K562 (cell line): ENCODE data around the gene MED29. TPM values are rescaled to one million over a fixed set of nuclear protein-coding genes. Genes with fewer than 3 reads are reported as not detected.

Experiments
- CBFA2T2 ChIP-seq: fragments of 450-650 bp; conservative IDR thresholded peaks from 2 replicates; pipeline ENCODE4 v1.6.1; 2017; ENCODE audit warnings: mild to moderate bottlenecking
- CREB1 ChIP-seq, 2 experiments: sonication (generic) in 1 of 2; formaldehyde crosslinking in 1 of 2; IDR thresholded peaks; 2 replicates each; pipeline versions ENCODE4 v1.6.1 to v1.8.0; 2012 to 2022; ENCODE audit warnings: inconsistent platforms in 1 of 2, mild to moderate bottlenecking in 1 of 2, missing genetic modification reagents in 1 of 2, moderate library complexity in 1 of 2
- E2F3 ChIP-seq: fragments of 250-450 bp; sonication (Bioruptor Pico); IDR thresholded peaks from 2 replicates; pipeline ENCODE4 v1.4.0; 2020; ENCODE audit warnings: mild to moderate bottlenecking
- GABPB2 ChIP-seq: fragments of 250-450 bp; sonication (Bioruptor Pico); conservative IDR thresholded peaks from 2 replicates; pipeline ENCODE4 v1.5.1; 2021; ENCODE audit warnings: mild to moderate bottlenecking
- NFRKB ChIP-seq: fragments of 450-650 bp; IDR thresholded peaks from 2 replicates; pipeline ENCODE4 v1.6.1; 2016; ENCODE audit warnings: low read depth
- POLR3A ChIP-seq: IDR thresholded peaks from 2 replicates; pipeline ENCODE4 v1.6.1; 2011; ENCODE audit warnings: borderline replicate concordance, mild to moderate bottlenecking, moderate library complexity; ENCODE audit not compliant: insufficient read length, insufficient read depth; ENCODE audit errors: extremely low read depth
- ZKSCAN8 ChIP-seq: fragments of 200-800 bp; sonication (Bioruptor generic); IDR thresholded peaks from 2 replicates; pipeline ENCODE4 v1.6.1; 2016; ENCODE audit warnings: missing genetic modification characterization, missing compliant biosample characterization
- ZNF408 ChIP-seq: fragments of 250-450 bp; sonication (Bioruptor Pico); IDR thresholded peaks from 2 replicates; pipeline ENCODE4 v1.4.0; 2020; ENCODE audit warnings: low read depth, mild to moderate bottlenecking, moderate library complexity
- polyA plus RNA-seq, 8 experiments: library from polyadenylated mRNA; depleted of rRNA in 4 of 8; stranded (reverse) in 5 of 8; unstranded in 3 of 8; fragments of >200 nt; fragmentation: Nextera tagmentation in 2 of 8; fragmentation: Illumina TruSeq in 1 of 8; extraction: Ambion mirVana in 2 of 8; extraction: Trizol in 1 of 8; gene quantifications; 2 replicates each; pipeline versions ENCODE4 v1.2.1 to v1.2.3, GENCODE V29; 2011 to 2014; ENCODE audit warnings: inconsistent platforms in 1 of 8, missing spikeins in 1 of 8
- total RNA-seq, 7 experiments: library from RNA; depleted of rRNA in 6 of 7; stranded (reverse); fragments of >200 nt in 6 of 7; fragmentation: Illumina TruSeq in 2 of 7; extraction: Trizol in 2 of 7; gene quantifications; 2 replicates each; pipeline versions ENCODE4 v1.2.1 to v1.2.3, GENCODE V29; 2011 to 2021; ENCODE audit warnings: low replicate concordance in 1 of 7
- TF ChIP-seq, protein P1 (sequence below): fragments of 450-650 bp; IDR thresholded peaks from 2 replicates; pipeline ENCODE4 v1.6.1; 2016; ENCODE audit warnings: mild to moderate bottlenecking, moderate library complexity
- TF ChIP-seq, protein P2 (sequence below): fragments of 250-450 bp; sonication (Bioruptor Pico); IDR thresholded peaks from 2 replicates; pipeline ENCODE4 v1.4.0; 2020; ENCODE audit warnings: mild to moderate bottlenecking, moderate library complexity

The MED29 gene
- total and polyA plus RNA-seq, 9 of the 15 experiments (the other 6 are each of a cell fraction or from before 2014, with no cell fraction given): 1.8 to 22.6 (median 12.4) TPM

DNA sequence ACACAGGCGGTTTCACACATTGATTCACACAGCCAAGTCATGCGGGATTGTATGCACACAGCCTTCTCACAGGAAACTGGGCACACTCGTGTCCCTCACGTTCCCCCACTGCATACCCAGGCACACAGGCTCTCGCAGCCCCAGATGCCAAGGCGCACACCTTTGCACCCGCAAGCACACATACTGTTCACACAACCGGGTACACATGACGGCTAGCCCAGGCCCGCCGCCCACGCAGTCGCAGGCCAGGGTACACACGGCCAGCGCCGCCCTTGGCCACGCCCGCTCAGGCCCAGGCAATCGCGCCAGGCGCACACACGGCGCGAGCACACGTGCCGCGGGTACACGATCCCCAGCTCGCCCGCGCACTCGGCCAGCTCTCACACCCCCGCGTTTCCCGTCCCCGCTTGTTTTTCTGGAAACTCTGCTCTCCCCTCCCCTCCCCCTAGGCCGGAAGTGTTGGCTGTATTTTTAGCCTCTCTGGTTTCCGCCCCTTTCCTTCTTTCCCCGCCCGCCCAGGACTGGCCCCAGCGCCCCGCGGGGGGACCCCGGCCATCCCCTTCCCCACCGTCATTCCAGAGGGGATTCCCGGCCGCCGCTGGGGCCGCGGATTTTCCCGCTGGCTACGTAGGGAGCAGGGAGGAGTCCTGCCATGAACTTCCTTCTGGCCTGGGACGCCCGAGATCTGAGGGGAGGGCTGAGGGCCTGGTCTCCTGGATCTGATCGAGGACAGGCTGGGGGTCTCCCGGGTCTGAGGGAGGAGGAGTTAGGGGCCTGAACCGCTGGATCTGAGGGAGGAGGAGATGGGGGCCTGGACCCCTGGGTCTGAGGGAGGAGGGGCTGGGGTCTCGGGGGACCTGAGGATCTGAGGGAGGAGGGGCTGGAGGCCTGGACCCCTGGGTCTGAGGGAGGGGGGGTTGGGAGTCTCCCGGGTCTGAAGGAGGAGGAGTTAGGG, 11.4 kb downstream of the MED29 start (continued):
- TF ChIP-seq, protein P1, sequence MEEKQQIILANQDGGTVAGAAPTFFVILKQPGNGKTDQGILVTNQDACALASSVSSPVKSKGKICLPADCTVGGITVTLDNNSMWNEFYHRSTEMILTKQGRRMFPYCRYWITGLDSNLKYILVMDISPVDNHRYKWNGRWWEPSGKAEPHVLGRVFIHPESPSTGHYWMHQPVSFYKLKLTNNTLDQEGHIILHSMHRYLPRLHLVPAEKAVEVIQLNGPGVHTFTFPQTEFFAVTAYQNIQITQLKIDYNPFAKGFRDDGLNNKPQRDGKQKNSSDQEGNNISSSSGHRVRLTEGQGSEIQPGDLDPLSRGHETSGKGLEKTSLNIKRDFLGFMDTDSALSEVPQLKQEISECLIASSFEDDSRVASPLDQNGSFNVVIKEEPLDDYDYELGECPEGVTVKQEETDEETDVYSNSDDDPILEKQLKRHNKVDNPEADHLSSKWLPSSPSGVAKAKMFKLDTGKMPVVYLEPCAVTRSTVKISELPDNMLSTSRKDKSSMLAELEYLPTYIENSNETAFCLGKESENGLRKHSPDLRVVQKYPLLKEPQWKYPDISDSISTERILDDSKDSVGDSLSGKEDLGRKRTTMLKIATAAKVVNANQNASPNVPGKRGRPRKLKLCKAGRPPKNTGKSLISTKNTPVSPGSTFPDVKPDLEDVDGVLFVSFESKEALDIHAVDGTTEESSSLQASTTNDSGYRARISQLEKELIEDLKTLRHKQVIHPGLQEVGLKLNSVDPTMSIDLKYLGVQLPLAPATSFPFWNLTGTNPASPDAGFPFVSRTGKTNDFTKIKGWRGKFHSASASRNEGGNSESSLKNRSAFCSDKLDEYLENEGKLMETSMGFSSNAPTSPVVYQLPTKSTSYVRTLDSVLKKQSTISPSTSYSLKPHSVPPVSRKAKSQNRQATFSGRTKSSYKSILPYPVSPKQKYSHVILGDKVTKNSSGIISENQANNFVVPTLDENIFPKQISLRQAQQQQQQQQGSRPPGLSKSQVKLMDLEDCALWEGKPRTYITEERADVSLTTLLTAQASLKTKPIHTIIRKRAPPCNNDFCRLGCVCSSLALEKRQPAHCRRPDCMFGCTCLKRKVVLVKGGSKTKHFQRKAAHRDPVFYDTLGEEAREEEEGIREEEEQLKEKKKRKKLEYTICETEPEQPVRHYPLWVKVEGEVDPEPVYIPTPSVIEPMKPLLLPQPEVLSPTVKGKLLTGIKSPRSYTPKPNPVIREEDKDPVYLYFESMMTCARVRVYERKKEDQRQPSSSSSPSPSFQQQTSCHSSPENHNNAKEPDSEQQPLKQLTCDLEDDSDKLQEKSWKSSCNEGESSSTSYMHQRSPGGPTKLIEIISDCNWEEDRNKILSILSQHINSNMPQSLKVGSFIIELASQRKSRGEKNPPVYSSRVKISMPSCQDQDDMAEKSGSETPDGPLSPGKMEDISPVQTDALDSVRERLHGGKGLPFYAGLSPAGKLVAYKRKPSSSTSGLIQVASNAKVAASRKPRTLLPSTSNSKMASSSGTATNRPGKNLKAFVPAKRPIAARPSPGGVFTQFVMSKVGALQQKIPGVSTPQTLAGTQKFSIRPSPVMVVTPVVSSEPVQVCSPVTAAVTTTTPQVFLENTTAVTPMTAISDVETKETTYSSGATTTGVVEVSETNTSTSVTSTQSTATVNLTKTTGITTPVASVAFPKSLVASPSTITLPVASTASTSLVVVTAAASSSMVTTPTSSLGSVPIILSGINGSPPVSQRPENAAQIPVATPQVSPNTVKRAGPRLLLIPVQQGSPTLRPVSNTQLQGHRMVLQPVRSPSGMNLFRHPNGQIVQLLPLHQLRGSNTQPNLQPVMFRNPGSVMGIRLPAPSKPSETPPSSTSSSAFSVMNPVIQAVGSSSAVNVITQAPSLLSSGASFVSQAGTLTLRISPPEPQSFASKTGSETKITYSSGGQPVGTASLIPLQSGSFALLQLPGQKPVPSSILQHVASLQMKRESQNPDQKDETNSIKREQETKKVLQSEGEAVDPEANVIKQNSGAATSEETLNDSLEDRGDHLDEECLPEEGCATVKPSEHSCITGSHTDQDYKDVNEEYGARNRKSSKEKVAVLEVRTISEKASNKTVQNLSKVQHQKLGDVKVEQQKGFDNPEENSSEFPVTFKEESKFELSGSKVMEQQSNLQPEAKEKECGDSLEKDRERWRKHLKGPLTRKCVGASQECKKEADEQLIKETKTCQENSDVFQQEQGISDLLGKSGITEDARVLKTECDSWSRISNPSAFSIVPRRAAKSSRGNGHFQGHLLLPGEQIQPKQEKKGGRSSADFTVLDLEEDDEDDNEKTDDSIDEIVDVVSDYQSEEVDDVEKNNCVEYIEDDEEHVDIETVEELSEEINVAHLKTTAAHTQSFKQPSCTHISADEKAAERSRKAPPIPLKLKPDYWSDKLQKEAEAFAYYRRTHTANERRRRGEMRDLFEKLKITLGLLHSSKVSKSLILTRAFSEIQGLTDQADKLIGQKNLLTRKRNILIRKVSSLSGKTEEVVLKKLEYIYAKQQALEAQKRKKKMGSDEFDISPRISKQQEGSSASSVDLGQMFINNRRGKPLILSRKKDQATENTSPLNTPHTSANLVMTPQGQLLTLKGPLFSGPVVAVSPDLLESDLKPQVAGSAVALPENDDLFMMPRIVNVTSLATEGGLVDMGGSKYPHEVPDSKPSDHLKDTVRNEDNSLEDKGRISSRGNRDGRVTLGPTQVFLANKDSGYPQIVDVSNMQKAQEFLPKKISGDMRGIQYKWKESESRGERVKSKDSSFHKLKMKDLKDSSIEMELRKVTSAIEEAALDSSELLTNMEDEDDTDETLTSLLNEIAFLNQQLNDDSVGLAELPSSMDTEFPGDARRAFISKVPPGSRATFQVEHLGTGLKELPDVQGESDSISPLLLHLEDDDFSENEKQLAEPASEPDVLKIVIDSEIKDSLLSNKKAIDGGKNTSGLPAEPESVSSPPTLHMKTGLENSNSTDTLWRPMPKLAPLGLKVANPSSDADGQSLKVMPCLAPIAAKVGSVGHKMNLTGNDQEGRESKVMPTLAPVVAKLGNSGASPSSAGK: peak; percentile 90
- TF ChIP-seq ZNF408 (CRISPR knock-in tag): no peak
- TF ChIP-seq ZKSCAN8 (CRISPR knock-in tag): 0 out of 2 replicates have a peak, but pooled peaks have one; percentile 4
- no peak for TF ChIP-seq GABPB2
- TF ChIP-seq NFRKB: peak; percentile 87
- TF ChIP-seq, protein P2, sequence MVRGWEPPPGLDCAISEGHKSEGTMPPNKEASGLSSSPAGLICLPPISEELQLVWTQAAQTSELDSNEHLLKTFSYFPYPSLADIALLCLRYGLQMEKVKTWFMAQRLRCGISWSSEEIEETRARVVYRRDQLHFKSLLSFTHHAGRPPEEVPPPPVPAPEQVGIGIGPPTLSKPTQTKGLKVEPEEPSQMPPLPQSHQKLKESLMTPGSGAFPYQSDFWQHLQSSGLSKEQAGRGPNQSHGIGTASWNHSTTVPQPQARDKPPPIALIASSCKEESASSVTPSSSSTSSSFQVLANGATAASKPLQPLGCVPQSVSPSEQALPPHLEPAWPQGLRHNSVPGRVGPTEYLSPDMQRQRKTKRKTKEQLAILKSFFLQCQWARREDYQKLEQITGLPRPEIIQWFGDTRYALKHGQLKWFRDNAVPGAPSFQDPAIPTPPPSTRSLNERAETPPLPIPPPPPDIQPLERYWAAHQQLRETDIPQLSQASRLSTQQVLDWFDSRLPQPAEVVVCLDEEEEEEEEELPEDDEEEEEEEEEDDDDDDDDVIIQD (CRISPR knock-in tag): 0 out of 2 replicates have a peak, but pooled peaks have one; percentile 59
- TF ChIP-seq CREB1 (IDR thresholded peaks at IDR 0.05): 0 out of 2 replicates have a peak, but pooled peaks have one; percentile 30
- peak; percentile 69 for TF ChIP-seq CREB1 (CRISPR knock-in tag; IDR thresholded peaks at IDR 0.05)
- TF ChIP-seq POLR3A: no peak
- peak; percentile 24; the same call in 1 of the 2 replicates for TF ChIP-seq CBFA2T2
- TF ChIP-seq E2F3 (CRISPR knock-in tag): peak; percentile 73; the same call in 1 of the 2 replicates
